Upper lobe of left lung (tissue), 4 donors: ENCODE results near the gene P3R3URF.

ENCODE experiments used
- CTCF ChIP-seq, 6 experiments: fragments of 450-650 bp in 4 of 6; fragments of 200-600 bp in 2 of 6; sonication (generic) in 2 of 6; IDR thresholded peaks; one replicate each; pipeline ENCODE4 v1.5.1; 2016 to 2019; ENCODE audit warnings: antibody characterized with exemption in 6 of 6
- POLR2A ChIP-seq, 4 donors: fragments of 450-650 bp; IDR thresholded peaks; one replicate each; pipeline ENCODE4 v1.5.1; 2016 to 2017; ENCODE audit warnings: antibody characterized with exemption in 4 of 4, mild to moderate bottlenecking in 2 of 4

- no peak for TF ChIP-seq POLR2A (IDR thresholded peaks at IDR 0.05)
- TF ChIP-seq CTCF (IDR thresholded peaks at IDR 0.05), result no peak
Measured at GRCh38 chr1:46171871-46172270, 4.4 kb downstream of the P3R3URF start.
